Ammon's horn (tissue), 1 donor: ENCODE results near the gene C1orf226.
A peak's percentile ranks its signal among the peaks of the same experiment; 100 is the strongest.

Experiments used
- DNase-seq: peaks from one replicate; pipeline ENCODE4 v3.0.0-alpha.2; 2016; ENCODE audit warnings: low spot score

The C1orf226 gene

DNA sequence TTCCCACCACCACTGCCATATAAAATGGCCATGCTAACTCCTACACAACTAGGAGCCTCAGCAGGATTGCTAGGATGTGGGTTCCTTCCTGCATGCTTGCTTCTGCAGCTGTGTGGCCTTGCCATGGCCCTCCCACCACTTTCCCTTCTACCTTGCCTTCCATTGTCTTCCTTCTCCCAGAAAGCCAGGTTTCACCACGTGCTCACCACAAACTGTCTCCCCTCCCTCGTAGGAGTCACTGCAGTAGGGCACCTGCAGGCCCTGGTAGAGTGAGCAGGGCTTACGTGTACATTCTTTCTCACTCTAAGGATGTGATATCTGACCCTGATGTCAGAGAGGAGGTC, 3.7 kb downstream of the C1orf226 start:
- DNase-seq: no peak

DNA sequence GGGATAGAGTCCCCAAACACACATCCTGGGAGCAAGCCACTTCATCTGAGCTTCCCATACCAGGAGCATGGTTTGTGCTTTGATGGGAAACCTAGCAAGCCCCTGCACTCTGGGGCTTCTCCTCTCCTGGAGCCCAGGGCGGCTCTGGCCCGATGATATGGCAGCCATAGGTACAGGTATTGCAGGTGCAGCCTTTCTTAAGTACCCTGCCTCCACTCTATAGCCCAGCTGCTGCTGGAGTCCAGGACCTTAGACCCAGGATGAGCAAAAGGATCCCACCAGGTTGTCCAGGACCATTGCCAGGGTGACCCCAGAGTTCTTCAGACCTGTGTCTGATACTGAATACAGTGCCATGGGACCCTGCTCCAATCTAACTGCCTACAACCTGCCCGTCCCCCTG, 4.2 kb downstream of the C1orf226 start:
- no peak for DNase-seq

DNA sequence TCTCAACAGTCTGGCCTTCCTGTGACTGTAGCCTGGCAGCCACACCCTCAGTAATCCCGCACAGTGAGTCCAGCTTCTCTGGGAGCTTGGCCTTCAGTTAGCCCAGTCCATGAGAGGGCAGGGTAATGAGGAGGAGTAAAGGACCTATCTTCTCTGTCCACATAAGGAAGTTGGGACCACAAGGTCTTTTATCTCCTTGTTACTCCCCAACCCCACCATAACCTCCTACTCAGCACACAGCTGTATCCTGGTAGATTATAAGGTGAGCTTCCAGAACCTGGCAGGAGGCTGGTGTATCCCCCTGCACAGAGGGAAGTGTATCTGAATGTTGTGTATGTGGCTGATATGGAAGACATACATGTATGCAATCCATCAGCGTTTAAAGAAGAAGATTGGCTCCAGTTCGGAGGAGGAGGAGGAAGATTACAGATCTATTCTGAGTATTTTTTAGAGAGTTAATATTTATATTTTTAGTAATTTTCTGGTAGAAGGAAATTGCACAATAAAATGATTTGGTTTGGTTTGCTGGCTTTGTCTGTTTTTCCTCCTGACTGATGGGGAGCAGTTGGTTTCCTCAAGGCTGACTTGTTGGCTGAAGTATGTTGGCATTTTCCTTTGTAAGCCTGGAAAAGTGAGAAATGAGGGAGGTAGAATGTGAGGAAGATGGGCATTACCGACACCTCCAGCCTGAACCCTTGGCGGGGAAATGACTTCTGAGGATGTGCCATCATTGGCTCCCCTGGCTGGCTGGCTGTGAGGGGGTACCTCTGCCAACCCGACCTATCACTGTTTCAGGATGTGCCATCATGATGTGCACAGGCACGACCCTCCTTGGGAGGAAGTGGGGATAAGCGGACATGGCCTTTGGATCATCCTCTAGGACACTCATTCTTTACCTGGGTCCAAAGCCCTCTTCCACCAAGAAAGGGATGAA, 5.0 kb downstream of the C1orf226 start:
- no peak for DNase-seq

DNA sequence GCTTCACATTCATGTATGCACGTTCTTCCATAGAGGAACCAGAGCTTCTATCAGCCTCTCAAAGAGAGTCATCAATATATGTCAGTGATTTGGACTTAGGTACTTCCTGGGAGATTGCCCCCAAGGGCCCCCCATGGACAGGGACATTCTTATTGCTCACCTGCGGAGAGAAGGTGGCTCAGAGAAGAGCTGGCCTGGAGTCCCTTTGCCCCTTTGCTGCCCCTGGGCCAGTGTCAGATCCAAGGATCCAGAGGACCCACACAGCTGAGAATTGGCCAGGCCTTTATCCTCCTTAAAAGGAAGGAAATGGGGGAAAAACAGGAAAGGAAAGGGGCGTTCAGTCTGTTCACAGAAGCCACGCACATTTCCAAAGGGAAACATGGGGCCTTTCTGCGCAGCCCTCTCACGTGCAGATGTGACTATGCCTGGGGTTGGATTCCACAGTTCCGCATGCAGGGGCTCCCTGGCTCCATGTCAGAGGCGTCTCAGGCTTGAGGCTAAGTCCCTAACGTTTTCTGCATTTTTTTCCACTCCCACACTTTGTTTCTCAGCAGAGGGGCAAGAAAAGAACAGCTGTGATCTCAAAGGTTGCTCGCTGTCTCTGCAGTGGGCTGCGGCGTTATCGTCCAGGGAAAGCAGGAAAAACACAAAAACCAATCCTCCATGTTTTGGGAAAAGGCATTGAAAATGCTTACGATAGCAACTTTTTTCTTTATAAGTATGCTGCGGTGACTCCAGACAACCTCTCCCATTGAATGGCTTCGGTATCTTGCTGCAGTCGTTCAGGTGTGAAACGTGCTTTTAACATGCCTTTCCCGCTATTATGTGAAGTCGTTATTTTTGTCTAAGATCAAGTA, 5.9 kb downstream of the C1orf226 start:
- DNase-seq: no peak

DNA sequence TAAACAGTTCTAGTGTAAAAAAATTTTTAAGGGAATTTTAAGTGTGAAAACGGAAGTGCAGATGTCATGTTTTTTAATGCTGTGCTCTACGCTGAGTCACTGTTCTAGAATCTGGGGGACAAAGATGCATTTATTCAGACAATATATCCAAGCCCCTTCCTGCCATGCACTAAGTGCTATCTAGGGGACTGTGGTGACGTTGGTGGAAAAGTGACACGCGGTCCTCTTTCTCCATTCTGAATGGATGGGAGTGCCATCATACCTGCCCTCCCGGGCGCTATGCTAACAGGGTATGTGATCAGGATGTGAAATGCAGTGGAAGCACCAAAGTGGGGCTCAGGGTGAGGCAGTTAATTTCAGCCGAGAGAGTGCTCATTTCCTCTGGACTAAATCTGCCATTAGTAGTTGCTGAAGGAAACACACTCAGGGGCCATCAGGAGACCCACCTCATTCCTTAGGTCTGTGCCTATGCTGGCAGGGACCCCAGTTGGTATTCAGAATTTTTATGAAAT, 6.6 kb downstream of the C1orf226 start:
- no peak for DNase-seq

DNA sequence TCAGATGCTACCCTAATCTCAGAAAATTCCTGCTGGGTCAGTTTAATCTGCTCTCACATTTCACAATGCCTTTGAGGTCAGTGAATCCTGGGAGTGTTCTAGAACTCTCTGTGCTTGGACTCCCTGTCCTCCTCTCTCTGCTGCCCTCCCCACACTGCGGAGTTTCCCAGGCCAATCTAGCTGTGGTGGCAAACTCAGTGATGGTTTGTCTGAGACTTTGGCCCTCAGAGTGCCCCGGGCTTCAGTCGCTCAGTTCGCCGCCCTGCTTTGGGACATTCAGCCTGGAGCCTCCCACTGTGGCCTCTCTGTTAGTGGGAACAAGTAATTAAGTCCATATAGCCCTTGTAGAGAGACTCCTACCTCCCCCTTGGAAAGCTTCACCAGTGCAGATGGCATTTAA, 7.1 kb downstream of the C1orf226 start:
- no peak for DNase-seq

DNA sequence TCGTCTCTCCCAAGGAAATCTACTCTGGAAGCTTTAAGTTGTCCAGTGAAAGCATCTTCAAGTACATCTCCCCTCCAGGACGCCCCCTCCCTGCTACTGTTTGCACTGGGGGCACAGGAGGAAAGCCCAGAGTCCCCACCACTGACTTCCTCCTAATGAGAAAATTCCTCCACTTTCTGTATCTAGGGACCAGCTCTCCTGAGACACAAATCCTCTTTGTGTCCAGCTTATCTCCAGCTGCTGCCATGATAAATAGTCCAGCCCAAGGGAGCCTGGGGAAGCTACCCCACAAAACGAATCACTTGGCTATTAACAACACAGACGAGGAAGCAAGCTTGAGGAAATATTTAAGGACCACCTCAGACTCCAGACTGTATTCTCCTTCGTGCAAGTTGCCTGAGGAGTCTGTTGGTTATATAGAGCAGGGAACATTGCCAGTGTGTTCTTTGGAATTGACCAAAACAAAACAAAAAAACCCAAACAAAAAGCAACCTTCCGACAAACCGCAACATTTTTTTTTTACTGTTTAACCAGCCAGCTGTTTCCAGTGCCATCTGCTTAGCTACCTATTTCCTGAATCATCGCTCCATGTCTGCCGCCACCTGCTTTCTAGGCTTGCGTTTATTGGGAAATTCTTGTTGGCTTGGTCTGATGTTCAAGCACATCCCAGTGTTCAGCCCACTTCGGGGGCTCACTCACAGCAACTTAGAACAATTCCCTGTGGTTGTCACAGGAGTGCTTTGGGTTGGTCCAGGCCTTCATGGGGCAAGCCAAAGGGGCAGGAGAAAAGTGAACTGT, 7.7 kb downstream of the C1orf226 start:
- DNase-seq: no peak

DNA sequence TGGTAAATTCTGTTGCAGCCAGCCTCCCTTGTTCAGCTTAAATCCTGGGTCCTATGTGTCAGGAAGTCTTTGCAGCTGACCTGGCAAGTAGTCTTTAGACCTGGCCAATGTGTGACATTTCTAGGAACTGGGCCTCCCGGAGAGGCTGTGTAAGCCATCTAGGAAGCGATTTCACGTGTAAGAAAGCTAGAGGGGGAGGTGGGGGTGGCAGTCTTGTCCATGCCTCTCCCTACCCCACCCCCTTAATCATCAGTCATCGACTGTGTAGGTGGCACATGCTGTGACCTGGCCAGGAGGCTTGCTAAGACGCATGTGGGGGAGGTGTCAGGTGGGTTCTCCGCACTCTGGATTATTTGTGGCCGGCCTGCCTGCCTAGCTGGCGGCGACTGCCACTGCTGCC, 8.4 kb downstream of the C1orf226 start:
- no peak for DNase-seq

DNA sequence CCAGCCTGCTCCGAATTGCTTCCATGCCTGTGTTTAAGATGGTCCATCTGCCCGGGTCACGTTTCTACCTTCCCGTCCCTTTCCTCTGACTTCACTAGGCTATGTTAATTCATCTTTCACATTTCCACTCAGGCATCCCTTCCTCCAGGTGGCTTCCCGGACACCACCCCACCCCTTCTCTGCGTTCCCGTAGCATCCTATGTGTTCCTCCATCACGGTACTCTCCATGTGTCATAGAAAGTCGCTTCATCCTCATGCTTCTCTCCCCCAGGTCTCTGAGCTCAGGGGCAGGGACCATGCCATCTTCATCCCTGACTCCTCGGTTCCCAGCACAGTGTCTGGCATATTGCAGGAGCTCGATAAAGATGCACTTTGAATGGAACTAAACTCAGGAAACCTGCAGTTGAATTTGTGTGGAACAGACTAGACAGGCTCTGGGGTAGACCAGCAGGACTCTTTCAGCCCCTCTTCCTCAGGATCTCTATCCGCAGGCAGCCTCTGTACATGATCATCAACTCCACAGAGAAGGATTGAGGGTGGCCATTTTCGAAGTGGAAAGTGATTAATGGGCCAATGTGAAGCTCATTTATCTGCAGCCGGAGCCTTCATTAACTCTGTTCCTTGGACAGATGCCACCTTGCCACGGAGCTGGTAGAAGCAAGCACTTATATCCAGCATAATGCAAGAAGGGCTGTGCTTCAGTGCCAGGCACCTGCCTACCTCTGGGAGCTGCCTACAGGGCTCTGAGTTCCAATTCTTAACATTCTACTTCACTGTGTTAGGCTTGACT, 9.1 kb downstream of the C1orf226 start:
- DNase-seq: no peak

DNA sequence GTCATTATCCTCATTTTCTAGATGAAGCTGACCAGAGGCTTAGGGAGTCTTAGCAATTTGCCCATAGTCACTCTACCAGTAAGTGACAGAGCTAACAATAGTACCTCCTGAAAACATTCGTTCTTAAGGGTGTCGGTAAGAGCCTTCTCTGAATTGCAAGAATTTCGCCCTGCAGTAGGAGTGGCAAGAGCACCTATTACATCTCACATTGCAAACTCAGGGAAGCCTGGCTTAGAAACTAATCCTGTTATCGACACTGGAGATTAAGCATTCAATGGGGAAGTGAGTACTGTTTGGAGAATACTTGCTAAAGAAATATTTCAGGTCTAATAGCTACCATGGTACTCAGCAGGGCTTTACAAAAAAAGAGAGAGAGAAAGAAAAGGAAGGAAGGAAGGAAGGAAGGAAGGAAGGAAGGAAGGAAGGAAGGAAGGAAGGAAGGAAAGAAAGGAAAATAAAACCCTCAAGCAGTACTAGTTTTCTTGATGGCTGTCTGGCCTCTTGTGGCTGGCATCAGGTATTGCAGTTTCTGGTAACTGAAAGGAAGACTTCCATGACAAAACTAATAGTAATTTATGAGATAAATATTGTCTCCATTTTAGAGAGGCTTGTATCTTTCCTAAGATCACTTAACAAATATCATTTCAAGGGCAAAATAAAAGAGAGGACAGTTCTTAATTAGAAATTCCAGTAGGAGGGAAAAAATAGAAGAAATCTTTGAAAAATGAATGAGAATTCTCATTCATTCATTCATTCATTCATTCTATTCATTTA, 10.4 kb downstream of the C1orf226 start:
- DNase-seq: peak; percentile 68

DNA sequence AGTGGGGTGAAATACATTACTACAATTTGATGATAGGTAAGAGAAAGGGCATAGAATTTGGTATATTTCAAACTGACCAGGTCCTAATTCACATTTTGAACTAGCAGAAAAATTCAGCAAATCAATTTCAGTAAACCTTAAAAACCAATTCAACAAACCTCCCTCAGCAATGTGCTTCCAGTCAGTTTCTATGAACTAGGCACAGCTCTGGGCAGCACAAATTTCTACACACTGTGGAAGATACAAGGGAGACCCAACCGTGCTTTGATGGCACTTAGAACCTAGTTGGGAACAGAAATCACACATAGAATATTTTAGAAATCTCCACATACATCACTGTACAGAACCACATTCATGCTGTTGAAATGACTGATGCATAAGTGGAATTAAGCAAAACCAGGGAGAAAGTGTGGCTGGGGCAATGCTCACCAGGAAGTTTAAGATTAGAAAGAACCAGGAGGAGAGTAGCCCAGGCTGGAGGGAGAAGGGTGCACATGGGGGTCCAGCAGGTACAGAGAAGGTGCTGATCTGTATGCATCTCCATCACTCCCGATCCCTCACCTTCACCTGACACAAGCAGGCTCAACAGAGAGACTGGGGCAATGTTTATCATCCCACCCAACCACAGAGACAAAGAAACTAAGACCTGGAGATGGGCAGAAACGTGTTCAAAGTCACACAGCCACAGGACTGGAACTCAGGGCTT, 14.8 kb downstream of the C1orf226 start:
- no peak for DNase-seq

DNA sequence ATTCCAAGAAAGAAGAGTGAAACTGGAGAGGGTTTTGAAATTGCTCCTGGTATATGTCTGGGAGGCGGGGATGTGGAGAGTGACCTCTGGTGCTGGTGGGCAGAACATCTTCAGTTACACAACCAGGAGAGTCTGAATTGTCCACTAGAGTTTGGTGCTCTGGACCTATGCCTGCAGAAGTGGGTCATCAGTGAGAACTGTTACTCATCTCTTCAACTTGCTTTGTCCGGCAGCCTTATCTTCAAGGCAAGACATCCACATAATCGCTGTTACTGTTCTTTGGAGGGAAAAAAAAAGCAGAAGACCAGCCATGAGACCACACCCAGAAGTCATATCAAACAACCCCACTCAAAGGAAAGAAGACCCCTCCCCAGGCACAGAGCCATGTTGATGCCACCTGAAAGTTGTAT, 15.5 kb downstream of the C1orf226 start:
- DNase-seq: no peak

DNA sequence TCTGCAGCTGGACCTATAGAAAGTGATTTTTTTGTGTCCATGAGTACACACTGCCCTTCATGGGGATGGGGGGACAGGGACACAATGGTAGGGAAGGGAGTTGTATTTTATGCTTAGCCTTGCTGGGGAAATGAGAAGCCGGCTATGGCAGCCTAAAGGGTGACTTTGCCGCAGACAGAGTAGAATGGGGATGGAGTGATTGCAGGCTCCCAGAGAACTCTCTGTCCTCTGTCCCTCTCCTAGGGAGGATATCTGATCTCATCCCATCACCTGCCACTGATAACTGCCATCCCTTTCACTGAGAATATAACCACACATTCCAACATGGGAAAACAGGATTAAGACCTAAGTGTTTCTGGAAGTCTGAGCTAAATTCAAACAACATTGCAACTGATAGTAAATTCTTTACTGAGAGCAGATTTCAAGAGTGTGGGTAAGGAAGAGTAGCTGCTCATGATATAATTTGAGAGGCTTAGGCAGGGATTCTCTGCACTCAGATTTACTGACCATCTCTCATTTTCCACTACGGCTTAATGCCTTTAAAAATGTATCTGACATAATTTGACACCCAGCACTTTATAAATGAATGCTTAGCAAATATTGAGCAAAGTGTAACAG, 16.5 kb downstream of the C1orf226 start:
- no peak for DNase-seq

DNA sequence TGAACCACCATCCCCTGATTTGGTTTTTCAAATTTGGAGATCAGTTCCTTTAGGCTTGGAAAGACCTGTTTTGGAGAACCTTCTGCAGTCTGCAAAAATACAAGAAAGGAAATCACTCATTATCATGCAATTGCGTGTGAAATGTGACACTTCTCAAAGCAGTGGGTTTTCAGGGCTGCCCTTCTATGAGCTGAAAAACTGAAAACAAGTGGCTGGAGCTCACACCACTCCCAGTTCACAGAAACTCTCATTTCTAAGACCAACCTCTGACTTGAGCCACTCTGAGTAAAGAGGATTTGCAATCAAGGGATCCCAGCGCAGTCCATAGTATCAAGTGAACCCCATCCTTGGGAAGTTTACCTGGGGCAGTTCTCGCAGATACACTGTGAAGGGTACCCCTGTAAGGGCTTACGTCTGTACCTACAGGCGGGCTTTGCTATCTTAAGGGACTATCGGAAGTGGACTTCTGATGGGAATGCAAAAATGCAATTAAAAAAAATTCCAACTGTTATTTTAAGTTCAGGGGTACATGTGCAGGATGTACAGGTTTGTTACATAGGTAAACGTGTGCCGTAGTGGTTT, 17.6 kb downstream of the C1orf226 start:
- no peak for DNase-seq

DNA sequence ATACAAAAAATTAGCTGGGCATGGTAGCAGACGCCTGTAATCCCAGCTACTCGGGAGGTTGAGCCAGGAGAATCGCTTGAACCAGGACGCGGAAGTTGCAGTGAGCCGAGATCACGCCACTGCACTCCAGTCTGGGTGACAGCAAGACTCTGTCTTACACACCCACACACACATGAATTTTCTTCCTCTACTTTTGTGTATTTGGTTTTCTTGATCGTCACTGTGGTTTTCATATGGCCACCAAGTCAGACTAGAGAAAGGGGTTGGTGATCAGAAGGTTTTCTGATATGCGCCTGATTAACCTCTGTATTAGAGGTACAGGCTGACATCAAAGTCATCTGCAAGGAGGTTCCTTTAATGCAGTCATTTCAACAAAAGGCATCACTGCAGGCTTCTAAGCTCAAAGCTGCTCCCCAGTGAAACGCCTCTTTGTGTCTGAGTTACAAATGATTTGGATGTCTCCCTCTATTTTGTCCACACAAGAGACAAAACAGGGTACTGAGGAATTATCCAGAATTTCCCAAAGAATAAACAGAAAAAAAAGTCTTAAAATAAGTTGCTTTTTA, 19.3 kb downstream of the C1orf226 start:
- no peak for DNase-seq

DNA sequence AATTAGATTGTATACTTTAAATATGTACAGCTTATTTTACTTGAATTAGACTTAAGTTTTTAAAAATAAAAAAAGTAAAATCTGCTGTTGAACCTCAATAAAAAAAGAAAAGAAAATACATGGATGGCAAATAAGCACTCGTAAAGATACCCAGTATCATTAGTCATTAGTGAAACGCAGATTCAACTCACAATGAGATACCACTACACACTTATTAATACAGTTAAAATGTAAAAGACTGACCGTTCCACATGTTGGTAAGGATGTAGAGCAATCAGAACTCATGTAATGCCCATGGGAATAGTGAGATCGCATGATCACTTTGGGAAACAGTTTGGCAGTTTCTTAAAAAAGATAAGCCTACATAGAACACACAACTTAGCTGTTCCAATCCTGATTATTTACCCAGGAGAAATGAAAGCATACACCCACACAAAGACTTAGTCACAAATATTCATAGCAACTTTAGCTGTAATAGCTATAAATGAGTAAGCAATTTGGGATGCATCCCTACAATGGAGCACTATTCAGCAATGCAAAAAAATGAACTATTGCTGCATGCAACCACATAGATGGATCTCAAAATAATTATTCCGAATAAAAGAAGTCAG, 23.1 kb downstream of the C1orf226 start:
- no peak for DNase-seq

DNA sequence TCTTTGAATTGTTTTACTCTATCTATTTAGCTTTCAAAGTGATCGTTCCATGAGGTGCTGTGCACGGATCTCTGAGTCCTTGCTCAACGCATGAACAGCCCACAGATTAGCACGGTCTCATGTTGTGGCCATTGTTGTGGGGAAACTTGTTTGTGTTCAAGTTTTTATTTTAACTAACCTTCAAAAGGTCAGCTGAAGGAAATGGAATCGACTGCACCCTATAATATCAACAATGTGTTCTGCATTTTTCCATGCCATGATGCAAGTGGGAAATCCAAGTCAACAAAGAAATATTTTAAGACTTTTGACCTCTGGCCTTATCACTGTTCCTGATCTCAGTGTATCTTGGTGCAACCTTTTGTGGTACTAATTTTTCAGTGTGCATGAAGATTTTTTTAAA, 24.3 kb downstream of the C1orf226 start:
- DNase-seq: no peak

DNA sequence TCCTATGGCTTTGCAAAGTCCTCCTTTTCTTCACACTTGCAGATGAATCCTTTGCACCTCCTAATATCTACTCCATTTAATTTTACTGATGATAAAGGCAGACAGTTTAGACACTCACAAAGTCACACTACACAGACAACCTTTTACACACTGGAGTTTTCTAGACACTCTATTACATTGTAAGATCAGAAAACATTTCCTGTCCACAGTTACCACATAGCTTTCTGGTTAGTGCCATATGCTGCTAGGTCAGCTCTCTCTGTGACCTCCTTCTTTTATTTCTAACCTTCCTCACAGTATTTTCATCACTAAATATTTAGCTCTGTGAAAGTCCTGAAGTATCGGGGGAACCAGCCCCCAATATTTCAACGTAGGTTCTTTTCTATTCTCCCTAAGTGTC, 25.3 kb downstream of the C1orf226 start:
- DNase-seq: no peak
